Retinal pigment epithelial cell (primary cell): Measurements from ENCODE around the gene GCGR.

Experiments
- DNase-seq: peaks from one replicate; pipeline ENCODE4 v3.0.0-alpha.2; 2010; ENCODE audit warnings: low read depth
- H3K4me3 ChIP-seq: 2 replicates; pipeline ENCODE4 v1.5.1; 2011; ENCODE audit warnings: mild to moderate bottlenecking, low read length, control low read depth, moderate library complexity
- CTCF ChIP-seq: conservative IDR thresholded peaks from 2 replicates; pipeline ENCODE4 v1.5.1; 2011; ENCODE audit warnings: low read depth, low read length, control low read depth, inconsistent platforms

GCGR gene

GRCh38 chr17:81825841-81826466, 22.0 kb downstream of the GCGR start:
- no peak for TF ChIP-seq CTCF
- DNase-seq: no peak
- H3K4me3 ChIP-seq: no peak overlapping the region

DNA sequence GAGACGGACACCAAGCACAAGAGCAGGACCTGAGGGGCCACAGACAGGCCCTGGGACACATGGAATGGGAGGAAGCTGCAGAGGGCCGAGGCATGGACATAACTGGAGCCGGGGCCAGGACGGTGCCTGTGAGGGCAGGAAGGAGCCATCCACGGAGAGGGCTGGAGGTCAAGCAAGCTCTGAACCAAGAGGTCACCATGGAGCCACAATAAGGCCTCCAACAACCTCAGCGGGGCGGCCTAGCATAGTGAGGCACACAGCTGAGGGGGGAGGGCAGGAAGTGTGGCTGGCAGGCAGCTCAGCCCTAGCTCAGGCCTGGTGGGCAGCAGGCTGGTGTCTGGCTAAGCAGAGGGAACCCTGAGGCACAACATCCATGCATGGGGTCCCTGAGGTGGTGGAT, 24.7 kb downstream of the GCGR start:
- DNase-seq: no peak
- TF ChIP-seq CTCF: no peak
- no peak overlapping the region for H3K4me3 ChIP-seq

DNA sequence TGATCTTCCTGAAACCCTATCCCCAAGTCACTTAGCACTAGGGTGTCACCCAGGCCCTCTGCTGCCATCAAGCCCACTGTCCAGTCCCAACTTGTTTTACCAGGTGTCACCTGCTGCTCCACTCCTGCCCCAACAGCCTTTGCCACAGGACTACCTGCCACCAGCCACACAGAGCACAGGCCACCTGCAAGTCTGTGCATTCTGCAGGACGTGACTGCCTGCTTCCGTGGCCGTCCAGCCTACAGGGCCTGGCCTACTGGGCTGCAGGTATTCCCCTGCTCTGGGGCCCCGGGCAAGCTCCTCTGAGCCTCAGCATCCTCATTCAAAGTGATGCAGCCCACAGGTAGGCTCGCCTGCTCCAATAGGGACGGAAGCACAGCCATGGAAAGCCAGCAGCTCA, 25.9 kb downstream of the GCGR start:
- H3K4me3 ChIP-seq: no peak overlapping the region
- DNase-seq: no peak
- TF ChIP-seq CTCF: no peak

- DNase-seq: no peak
Measured at GRCh38 chr17:81831563-81831956, 27.6 kb downstream of the GCGR start.

DNA sequence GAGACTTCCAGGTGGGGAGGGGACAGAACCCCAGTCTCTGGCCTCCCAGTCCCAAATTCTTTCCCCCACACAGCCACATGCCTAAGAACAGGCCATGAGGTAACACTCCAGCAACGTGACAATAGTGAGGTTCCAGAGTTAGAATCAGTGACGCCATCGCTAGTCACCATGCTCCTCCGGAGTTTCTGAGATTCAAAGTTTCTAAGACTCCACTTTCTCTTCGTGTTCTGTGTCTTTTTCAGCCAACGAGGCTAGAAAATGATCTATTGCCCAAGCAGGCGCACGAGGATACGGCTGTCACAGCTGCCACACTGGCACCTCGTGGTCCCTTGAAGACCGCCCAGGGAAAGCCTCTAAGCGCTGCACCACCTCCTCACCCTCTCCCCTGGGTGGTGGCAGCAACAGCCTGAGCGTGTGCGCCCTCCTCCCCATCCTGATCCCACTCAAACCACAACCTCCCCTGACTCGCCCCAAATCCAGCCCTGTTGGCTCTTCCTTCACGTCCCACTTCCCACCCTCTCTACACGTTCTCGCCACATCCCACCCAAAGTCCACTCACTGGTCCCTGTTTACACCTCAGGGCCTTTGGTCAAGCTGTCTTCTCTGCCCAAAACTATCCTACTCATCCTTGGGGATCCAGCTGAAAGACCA, 28.1 kb downstream of the GCGR start:
- TF ChIP-seq CTCF: no peak
- H3K4me3 ChIP-seq: peak overlapping the region; percentile 71
- no peak for DNase-seq

More at GRCh38 chr17:81831563-81831956, 27.6 kb downstream of the GCGR start:
- no peak for TF ChIP-seq CTCF
- no peak overlapping the region for H3K4me3 ChIP-seq

DNA sequence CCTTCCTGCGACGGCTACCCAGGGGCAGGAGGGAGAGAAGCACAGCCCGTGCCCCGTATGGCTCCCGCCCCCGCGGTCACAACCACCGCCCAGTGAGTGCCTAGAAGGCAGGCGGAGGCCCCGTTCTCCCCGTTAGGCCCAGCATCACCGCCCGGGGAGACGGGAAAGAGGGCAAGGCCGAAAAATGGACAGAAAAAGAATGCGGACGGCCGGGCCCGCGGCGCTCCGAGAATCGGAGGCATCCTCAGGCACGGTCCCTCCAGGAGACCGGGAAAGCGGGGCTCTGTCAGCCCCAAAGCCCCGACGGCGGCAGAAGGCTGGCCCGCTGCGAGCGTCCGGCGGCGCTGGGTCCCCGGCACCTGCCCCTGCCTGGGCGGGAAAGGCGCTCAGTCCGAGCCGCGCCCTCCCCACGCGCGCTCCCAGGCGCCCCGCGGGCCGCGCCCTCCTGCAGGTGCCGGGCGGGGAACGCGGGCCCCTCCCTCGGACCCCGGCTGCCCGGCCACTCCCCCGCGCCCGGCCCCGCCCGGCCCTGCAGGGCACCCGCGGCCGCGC, 28.7 kb downstream of the GCGR start:
- no peak for TF ChIP-seq CTCF
- peak overlapping the region; percentile 71 for H3K4me3 ChIP-seq
- no peak for DNase-seq

GRCh38 chr17:81833160-81833920, 29.4 kb downstream of the GCGR start, which contains the start of gene MCRIP1:
MCRIP1 (minus strand) TSS chr17:81833291; CDS start chr17:81824506, 8,785 bp downstream.
- TF ChIP-seq CTCF: no peak
- H3K4me3 ChIP-seq: peak within 1 kb of the TSS; percentile 71
- peak; percentile 76 for DNase-seq
